GM19240 (cell line): ENCODE results near the gene TMEM80.
"Not testable (repeated sequence)": the region's sequence is repeated elsewhere in the genome, so short reads cannot be mapped to it uniquely, and the experiment has no call there.

Experiments used
- DNase-seq: peaks from one replicate; pipeline ENCODE4 v3.0.0; 2011; ENCODE audit warnings: low spot score; ENCODE audit not compliant: insufficient read length

TMEM80 gene

GRCh38 chr11:695538-696248 lies at the start of gene TMEM80:
TSS of gene TMEM80 (plus strand) at chr11:695816. CDS start at chr11:695828, 12 bp downstream.
- DNase-seq = peak; percentile 61

DNA sequence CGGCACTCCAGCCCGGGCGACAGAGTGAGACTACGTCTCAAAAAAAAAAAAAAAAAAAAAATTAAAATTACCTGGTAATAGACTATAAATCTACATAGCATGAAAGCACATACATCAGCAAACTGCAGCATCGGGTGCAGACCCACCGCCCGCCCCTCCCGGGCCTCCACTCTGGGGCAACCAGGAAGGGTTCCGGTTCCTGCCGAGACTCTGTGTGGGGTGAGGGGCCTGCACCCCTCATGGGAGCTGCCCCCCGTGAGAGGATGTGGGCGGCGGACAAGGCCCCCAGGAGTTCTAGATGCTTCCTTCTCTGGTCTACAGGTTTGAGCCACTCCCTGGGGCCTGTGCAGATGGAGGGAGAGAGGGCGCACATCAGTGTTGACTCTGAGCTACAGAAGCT lies 49.4 kb upstream of the TMEM80 start:
- no peak for DNase-seq

GRCh38 chr11:647672-648158 lies 47.9 kb upstream of the TMEM80 start:
- DNase-seq = not testable (repeated sequence)

GRCh38 chr11:650482-650881 lies 45.1 kb upstream of the TMEM80 start:
- no peak for DNase-seq

DNA sequence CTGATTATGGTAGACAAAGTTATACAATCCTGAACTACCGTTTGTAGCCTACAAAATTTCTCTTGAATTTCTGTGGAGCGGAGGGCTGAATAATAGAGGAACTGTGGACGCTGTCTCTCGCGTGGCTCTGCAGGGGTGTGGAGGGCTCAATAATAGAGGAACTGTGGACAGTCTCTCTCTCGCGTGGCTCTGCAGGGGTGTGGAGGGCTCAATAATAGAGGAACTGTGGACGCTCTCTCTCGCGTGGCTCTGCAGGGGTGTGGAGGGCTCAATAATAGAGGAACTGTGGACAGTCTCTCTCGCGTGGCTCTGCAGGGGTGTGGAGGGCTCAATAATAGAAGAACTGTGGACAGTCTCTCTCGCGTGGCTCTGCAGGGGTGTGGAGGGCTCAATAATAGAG lies 42.5 kb upstream of the TMEM80 start:
- not testable (repeated sequence) for DNase-seq

- no peak for DNase-seq
Observed at GRCh38 chr11:653837-654236, 41.8 kb upstream of the TMEM80 start.

GRCh38 chr11:654444-654843 lies 41.2 kb upstream of the TMEM80 start:
- DNase-seq = not testable (repeated sequence)

DNA sequence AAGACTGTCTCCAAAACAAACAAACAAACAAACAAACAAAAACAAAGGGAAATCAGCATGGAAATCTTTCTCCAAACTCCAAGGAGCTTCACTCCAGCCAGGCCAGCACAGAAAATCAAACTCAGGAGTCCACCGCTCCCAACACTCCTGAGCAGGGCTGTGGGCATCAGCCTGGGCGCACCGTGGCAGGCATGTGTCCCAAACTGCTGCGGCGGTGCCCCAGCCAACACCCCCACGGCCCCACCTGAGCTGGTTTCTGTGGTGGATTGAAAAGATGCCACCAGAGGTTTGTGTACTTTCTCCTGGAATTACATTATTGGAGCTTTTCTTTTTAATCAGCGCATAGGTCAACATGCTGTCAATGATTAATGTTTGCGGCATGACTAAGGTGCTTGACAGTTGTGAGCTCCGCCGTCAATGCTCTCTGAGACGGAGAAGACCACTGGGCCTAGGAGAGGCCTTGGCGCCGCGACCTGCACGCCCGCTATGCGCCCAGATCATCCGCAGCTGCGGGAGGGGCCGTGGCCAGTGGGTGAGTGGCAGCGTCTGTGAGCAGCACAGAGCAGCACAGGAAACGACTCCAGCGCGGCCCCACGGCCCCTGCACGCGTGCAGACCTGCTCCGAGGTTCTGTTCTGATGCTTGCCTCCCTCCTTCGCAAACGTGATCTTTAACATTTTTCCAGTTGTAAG lies 40.4 kb upstream of the TMEM80 start:
- DNase-seq = no peak

- no peak for DNase-seq
Observed at GRCh38 chr11:656426-656825, 39.2 kb upstream of the TMEM80 start.

DNA sequence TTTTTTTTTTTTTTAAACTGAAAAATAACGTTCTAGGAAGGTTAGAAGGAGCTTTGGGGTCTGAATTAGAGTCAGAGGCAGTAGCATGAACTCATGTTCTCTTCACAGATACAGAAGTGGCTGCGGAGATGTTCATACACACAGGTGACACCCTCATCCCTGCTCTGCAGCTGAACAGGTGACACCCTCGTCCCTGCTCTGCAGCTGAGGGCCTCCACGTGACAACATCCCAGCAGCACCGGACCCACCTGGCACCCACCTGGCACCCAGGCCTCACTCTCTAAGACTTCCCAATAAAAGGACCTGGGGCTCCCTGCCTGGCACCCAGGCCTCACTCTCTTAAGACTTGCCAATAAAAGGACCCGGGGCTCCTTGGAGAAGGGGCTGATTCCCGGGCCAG lies 38.8 kb upstream of the TMEM80 start:
- no peak for DNase-seq

GRCh38 chr11:657691-658126 lies 37.9 kb upstream of the TMEM80 start:
- no peak for DNase-seq

DNA sequence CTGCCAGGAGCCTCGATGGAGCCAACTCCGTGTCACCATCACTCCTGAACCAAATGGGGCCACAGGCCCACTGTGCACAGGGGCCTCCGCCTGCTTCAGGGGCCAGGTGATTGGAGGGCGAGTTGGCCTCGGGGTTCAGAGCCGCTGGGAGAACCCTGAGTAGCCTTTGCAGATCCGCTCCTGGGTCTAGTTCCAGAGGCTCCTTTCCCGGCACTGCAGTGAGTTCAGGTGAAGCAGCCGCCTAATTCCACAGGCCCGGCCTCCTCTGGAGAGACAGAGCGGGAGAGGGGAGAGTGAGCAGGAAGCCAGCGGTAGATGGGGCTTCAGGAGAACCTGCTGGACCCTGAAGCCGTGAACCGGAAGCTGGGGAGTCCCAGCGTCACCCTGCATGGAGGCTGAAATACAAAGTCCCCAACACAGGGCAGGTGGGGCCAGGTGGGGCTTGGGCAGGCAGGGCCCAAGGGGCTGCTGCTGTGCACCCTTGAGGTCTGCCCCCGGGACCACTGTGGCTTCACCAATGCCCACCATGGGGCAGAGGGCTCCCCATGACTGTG lies 36.0 kb upstream of the TMEM80 start:
- no peak for DNase-seq

DNA sequence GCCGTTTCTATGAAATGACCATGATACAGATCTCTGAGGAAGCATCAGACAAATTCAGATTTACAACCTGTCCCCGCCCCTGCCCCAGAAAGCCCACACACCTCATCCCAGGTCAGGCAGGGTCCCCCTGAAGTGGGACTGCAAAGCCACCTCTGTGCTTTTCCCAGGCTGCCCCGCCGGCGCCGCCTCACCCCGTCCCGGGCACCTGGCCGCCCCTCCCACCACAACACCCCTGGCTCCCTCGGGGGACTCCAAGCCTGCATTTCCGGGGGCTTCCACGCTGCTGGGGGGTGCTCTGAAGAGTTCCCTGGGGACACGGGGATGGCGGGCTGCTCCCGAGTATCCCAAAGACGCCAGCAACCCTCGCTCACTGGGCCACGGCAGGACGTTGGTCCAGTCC lies 35.3 kb upstream of the TMEM80 start:
- no peak for DNase-seq

GRCh38 chr11:660681-661444 lies 34.8 kb upstream of the TMEM80 start:
- no peak for DNase-seq

GRCh38 chr11:662689-663274 lies 32.8 kb upstream of the TMEM80 start:
- DNase-seq = peak; percentile 69

DNA sequence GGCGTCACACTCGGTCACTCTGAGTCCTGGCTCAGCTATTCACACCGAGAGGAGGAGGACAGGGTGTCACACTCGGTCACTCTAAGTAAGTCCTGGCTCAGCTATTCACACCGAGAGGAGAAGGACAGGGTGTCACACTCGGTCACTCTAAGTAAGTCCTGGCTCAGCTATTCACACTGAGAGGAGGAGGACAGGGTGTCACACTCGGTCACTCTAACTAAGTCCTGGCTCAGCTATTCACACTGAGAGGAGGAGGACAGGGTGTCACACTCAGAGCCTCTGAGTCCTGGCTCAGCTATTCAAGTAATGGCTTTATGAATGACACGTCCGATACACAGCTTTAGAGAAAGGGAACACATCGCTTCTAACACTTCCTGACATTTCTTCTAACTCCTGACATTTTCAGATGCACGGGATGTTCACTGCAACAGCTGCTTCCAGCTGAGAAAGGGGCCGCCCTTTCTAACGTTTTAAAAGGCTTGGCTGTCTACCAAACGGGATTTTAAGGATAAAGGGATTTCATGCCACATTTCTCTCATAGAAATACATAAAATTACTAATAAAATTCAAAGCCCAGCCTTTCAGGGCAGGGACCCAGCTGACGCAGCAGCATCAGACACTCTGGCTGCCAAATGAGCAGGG lies 30.4 kb upstream of the TMEM80 start:
- DNase-seq = no peak

DNA sequence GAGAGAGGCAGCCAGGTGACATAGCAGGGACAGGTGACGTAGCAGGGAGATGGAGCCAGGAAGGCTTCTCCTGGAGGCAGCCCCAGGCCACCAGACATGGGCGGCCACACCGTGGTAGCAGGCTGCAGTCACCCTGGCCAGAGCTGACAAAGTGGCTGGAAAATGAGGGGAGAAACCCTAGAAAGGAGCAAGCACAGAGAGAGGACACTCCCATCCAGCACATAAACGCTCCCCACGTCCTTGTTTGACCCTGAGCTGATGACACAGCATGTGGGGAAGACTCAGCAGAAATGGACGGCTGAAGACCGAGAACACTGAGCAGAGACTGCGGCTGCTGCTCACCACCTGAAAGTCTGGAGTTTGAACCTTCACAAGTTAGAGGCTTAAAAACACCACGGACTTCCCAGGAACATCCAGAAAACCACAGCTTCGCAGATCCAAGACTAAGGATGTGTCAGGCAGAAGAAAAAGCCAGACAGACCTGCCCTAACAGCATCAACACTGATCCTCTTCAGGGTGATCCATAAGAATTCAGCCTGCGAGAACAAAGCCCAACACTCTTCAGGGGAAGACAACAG lies 29.8 kb upstream of the TMEM80 start:
- DNase-seq = no peak

DNA sequence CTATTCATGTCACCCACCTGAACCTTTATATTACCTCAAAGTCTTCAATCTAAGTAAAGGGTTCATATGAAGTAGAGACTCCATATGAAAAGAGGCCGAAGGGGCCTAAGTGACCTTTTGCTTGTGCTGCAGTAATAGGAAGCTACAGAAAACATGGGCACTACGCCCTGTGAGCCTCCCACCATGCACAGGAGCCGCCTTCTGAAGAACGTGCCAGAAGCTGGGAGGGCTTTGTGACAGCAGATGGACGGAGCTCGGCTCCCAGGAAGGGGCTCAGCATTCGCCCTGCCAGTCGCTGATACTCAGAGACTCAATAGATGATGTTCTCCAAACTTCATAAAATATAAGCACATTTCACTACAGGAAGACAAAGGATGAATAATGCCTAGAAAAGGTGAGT lies 21.8 kb upstream of the TMEM80 start:
- no peak for DNase-seq

DNA sequence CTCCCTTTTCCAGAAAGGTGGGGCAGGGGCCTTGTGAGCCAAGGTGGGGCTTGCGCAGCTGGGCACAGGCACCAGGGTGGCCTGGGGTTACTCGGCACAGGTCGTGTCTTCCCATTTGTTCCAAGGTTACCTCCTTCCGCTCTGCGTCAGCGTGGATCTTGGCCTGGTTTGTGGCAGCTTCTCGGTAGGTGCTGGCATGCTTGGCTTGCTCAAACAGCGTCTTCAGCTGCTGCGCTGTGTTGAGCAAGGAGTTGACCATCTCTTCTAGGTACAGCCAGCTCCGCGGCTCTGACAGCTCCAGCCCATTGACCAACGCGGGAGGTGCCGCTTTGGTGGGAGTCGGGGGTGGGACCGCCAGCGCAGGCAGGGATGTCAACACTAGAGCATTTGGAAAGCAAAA lies 21.2 kb upstream of the TMEM80 start:
- no peak for DNase-seq

DNA sequence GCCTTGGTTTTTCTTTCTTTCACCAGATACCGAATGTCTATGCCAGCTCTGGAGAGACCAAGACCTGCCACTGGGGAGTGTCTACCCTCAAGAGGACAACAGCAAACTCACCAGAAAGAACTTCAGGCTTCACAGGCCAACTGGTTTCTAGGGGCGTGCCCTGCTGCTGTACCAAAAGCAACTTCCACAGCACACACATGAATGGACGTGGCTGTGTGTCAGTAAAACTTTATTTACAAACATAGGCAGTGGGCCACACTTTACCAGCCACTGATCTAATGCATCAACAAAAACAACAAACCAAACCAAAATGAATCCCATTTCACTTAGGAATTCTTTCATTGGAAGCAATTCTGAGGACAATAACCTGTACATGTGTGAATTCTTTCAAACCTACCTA lies 17.3 kb upstream of the TMEM80 start:
- no peak for DNase-seq
